AG10803 (cell line): ENCODE results near the gene DUSP1.
"Not testable (repeated sequence)": the region's sequence is repeated elsewhere in the genome, so short reads cannot be mapped to it uniquely, and the experiment has no call there.

ENCODE experiments used
- DNase-seq: peaks from one replicate; pipeline ENCODE4 v3.0.0; 2010; ENCODE audit warnings: low read depth
- H3K4me3 ChIP-seq: 2 replicates; pipeline ENCODE4 v1.5.1; 2011; ENCODE audit warnings: mild to moderate bottlenecking, low read length, control low read depth
- TF ChIP-seq, protein P1 (sequence below): conservative IDR thresholded peaks from 2 replicates; pipeline ENCODE4 v1.5.1; 2011; ENCODE audit warnings: mild to moderate bottlenecking, low read length, control low read depth, inconsistent platforms

Gene DUSP1

DNA sequence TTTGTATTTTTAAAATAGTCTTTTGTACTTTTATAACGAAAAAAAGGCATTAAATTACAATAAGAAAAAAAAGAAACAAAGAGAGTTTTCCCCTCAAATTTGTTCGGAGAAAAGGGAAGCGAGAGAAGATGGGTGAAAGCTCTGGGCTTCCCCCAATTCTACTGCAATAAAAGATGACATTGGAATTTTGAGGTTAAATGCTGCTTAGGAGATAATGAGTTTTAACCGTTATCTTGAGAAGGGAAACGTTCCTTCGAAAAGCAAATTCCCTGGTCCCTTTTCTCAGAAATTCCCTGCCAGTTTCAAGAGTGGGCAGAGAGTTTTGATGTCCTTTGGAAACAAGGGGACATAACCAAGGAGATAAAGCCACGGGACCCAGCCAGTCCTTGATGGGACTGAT is 44.6 kb upstream of the DUSP1 start:
- TF ChIP-seq, protein P1, sequence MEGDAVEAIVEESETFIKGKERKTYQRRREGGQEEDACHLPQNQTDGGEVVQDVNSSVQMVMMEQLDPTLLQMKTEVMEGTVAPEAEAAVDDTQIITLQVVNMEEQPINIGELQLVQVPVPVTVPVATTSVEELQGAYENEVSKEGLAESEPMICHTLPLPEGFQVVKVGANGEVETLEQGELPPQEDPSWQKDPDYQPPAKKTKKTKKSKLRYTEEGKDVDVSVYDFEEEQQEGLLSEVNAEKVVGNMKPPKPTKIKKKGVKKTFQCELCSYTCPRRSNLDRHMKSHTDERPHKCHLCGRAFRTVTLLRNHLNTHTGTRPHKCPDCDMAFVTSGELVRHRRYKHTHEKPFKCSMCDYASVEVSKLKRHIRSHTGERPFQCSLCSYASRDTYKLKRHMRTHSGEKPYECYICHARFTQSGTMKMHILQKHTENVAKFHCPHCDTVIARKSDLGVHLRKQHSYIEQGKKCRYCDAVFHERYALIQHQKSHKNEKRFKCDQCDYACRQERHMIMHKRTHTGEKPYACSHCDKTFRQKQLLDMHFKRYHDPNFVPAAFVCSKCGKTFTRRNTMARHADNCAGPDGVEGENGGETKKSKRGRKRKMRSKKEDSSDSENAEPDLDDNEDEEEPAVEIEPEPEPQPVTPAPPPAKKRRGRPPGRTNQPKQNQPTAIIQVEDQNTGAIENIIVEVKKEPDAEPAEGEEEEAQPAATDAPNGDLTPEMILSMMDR = no peak
- DNase-seq = no peak
- H3K4me3 ChIP-seq = no peak overlapping the region

- not testable (repeated sequence) for DNase-seq, H3K4me3 ChIP-seq
Measured at GRCh38 chr5:172810996-172811395, 40.0 kb upstream of the DUSP1 start.

- TF ChIP-seq, protein P1 = no peak
- no peak overlapping the region for H3K4me3 ChIP-seq
- no peak for DNase-seq
Measured at GRCh38 chr5:172809774-172810173, 38.8 kb upstream of the DUSP1 start.

DNA sequence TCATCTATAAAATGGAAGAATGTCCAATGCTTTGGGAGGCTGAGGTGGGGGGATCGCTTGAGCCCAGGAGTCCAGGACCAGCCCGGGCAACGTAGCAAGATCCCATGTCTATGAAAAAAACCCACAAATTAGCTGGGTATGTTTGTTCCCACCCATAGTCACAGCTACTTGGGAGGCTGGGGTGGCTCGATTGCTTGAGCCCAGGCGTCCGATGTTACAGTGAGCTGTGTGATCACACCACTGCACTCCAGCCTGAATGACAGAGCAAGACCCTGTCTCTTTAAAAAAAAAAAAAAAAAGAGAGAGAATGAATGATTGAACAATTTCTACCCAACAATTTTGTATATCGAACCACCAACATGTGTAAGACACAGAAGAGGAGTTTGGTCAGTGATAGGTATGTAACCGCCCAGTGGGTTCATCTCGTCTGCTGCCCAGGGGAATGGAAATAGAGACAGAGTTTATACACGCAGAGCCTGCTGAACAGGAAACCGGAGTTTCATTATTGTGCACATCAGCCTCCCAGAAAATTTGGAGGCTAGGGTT is 36.8 kb upstream of the DUSP1 start:
- TF ChIP-seq, protein P1 = no peak
- no peak for DNase-seq
- no peak overlapping the region; the same call in 1 of the 2 replicates for H3K4me3 ChIP-seq

GRCh38 chr5:172806897-172807672 is 36.1 kb upstream of the DUSP1 start:
- peak; percentile 84 for DNase-seq
- TF ChIP-seq, protein P1 = no peak
- peak overlapping the region; percentile 47 for H3K4me3 ChIP-seq

DNA sequence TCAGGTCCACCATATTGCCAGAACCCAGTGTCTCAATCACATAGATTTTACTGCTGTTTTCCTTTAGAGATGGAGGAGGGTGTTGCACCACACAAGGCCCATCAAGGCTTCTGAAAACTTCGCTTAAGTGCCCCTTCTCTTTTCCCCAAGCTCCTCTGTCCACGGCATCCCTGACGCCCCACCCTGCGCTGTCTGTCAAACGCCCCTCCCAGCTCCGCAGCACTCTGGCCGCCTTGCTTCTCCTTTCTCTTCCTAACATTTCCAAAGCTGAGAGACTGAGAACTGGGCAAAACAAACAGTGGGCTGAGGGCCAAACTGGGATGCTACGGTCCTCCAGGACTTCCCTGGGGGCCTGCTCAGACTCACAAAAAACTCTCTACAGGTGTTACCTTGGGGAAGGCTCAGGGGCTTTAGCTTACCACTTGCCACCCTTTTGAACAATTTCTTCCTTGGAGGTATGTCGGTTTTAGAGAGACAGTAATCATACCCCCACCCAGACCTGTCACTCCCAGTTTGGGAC is 34.8 kb upstream of the DUSP1 start:
- TF ChIP-seq, protein P1 = no peak
- no peak for DNase-seq
- no peak overlapping the region for H3K4me3 ChIP-seq

DNA sequence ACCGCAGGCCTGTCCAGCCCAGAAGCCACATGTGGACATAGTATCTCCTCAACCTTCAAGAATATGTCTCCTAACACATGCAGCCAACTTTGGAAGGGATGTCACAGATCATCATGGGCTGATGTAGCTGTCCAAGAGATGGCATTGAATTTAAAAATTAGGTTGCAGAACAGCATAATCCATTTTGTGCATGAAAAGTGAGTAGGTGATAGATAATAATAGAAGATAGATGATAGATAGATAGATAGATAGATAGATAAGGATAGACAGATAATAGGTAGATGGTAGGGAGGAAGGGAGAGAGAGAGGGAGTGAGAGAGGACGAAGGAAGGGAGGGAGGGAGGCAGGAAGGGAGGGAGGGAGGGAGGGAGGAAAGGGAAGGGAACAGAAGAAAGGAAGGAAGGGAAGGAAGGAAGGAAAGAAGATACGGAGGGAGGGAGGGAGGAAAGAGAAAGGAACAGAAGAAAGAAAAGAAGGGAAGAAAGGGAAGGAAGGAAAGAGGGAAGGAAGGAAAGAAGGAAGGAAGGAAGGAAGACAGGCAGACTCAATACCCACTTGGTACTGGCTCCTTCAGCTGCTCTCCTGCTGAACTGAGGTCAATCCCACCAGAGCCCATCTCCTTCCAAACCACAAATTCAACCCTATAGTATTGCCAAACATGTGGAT is 34.2 kb upstream of the DUSP1 start:
- TF ChIP-seq, protein P1 = no peak
- H3K4me3 ChIP-seq = no peak overlapping the region
- DNase-seq = no peak
